ENCODE data around the gene HMGN1. TPM values are rescaled to one million over a fixed set of nuclear protein-coding genes. Genes with fewer than 3 reads are reported as not detected.

HMGN1 gene
- total RNA-seq, 2 experiments from 2014 or later, result 264 to 492 TPM

DNA sequence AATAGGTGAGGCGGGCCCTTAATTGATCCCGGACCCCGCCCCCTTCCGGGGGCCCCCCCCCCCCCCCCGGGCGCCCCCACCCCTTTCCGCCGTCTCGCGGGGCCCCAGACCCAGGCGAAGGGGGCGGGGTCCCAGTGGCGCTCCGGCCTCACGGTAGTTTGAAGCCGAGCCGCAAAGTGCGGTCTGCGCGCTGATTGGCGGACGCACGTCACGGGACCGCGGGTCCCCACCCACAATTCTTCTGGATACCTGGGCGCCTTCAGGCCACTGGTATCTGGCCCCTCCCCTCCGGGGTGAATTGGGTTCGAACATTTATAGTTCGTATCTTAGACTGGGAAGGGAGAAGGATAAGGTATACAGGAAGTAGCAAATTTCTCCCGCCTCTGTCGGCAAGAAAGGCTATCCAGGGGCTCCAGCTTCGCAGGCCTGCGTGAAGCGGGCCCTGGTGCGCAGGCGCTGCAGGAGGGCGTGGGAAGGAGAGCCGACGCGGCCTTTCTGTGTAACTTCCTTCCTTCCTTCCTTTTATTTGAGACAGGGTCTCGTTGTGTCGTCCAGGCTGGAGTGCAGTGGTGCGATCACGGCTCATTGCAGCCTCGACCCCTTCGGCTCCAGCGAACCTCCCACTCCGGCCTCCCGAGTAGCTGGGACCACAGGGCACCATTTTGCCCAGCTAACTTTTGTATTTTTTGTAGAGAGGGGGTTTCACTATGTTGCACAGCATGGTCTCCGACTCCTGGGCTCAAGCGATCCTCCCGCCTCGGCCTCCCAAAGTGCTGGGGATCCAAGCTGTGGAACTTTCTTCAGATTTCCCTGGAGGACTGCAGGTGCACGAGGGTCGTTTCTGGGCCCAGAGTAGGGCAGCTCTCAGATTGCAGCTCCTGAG lies 564 bp upstream of the HMGN1 start:
- POLR2A ChIA-PET, result interaction anchor here (0.6 to 3.8 kb wide), 8 partner anchors 9 to 166 kb away, joined by 3 to 50 read pairs (median 4); partner anchors contain the start of genes BRWD1 and PSMG1
- Histone ChIP-seq H3K9me2 (ENCODE audit: insufficient read depth, low read length) (no peaks in the 10 kb centered on the region), H3K4me1 (ENCODE audit: insufficient read depth, low read length, poor library complexity, severe bottlenecking) (peaks cover 36% of the 10 kb centered on the region), H3K4me2 (ENCODE audit: low read length) (peak overlapping the region; percentile 97), H3K27ac (ENCODE audit: low read depth, low read length, poor library complexity, severe bottlenecking) (peak overlapping the region; percentile 72), H3K9me3 (ENCODE audit: low read length) (no peaks in the 10 kb centered on the region; the same call in 1 of the 2 replicates), H3K4me3 (ENCODE audit: low read depth, low read length, poor library complexity, severe bottlenecking) (peak overlapping the region; percentile 83), H3K36me3 (ENCODE audit: insufficient read depth, low read length) (peaks cover 40% of the 10 kb centered on the region), H2AFZ (ENCODE audit: low read length) (peak overlapping the region; percentile 65), H3K79me2 (ENCODE audit: insufficient read depth, low read depth, low read length) (peaks cover 52% of the 10 kb centered on the region), H4K20me1 (ENCODE audit: insufficient read depth, low read length) (peaks cover 34% of the 10 kb centered on the region)
- CTCF ChIA-PET (ENCODE audit: unreplicated experiment), result interaction anchor here (0.9 kb wide), 1 partner anchor 168 kb away, joined by 4 read pairs; no protein-coding TSS in a partner anchor
- TF ChIP-seq, protein P1, sequence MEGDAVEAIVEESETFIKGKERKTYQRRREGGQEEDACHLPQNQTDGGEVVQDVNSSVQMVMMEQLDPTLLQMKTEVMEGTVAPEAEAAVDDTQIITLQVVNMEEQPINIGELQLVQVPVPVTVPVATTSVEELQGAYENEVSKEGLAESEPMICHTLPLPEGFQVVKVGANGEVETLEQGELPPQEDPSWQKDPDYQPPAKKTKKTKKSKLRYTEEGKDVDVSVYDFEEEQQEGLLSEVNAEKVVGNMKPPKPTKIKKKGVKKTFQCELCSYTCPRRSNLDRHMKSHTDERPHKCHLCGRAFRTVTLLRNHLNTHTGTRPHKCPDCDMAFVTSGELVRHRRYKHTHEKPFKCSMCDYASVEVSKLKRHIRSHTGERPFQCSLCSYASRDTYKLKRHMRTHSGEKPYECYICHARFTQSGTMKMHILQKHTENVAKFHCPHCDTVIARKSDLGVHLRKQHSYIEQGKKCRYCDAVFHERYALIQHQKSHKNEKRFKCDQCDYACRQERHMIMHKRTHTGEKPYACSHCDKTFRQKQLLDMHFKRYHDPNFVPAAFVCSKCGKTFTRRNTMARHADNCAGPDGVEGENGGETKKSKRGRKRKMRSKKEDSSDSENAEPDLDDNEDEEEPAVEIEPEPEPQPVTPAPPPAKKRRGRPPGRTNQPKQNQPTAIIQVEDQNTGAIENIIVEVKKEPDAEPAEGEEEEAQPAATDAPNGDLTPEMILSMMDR (conservative IDR thresholded peaks at IDR 0.05; ENCODE audit: low read length), result no peak
- no peak for TF ChIP-seq EZH2phosphoT487 (IDR thresholded peaks at IDR 0.05; ENCODE audit: borderline replicate concordance, low read depth, low read length)
- peak; percentile 98 for DNase-seq (ENCODE audit: low spot score)
- TSS peak; percentile 93 for BruUV-seq (replicated peaks)
- intact Hi-C loops (cut with micrococcal nuclease; ENCODE audit: unreplicated experiment), result loop anchor here (1.0 to 2.0 kb wide), 4 partner anchors 31 to 167 kb away; partner anchors contain the start of gene PSMG1

DNA sequence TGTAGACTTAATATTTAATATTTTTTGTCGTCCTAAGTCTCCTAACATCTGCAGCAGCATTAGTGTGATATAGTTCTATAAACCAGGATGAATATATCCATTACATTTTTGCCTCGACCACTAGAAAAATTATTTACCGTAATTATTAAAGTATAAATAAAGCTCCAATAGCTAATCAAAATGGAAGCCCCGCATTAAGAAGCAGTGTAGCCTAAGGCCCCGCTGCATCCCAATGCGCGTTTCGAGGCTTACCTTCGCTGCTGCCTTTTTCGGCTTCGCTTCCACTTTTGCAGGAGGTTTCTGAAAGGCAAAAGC lies 891 bp downstream of the HMGN1 start:
- H3K36me3 ChIP-seq (ENCODE audit: insufficient read depth, low read length), result peaks cover 54% of the 10 kb centered on the region
- peaks cover 67% of the 10 kb centered on the region for H3K79me2 ChIP-seq (ENCODE audit: insufficient read depth, low read depth, low read length)
- POLR2A ChIA-PET, result interaction anchor here (0.6 to 3.8 kb wide), 7 partner anchors 10 to 51 kb away, joined by 3 to 50 read pairs (median 6); partner anchors contain the start of gene BRWD1
- H3K4me2 ChIP-seq (ENCODE audit: low read length), result peak overlapping the region; percentile 92
- H4K20me1 ChIP-seq (ENCODE audit: insufficient read depth, low read length), result peaks cover 35% of the 10 kb centered on the region
- no peak overlapping the region for H2AFZ ChIP-seq (ENCODE audit: low read length)
- H3K4me3 ChIP-seq (ENCODE audit: low read depth, low read length, poor library complexity, severe bottlenecking), result peak overlapping the region; percentile 90
- H3K9me2 ChIP-seq (ENCODE audit: insufficient read depth, low read length), result no peaks in the 10 kb centered on the region
- no peaks in the 10 kb centered on the region; the same call in 1 of the 2 replicates for H3K9me3 ChIP-seq (ENCODE audit: low read length)
- H3K4me1 ChIP-seq (ENCODE audit: insufficient read depth, low read length, poor library complexity, severe bottlenecking), result peaks cover 38% of the 10 kb centered on the region
- DNase-seq (ENCODE audit: low spot score), result no peak
- BruUV-seq (replicated peaks), result no TSS peak
- CTCF ChIA-PET (ENCODE audit: unreplicated experiment), result interaction anchor here (0.6 kb wide), 1 partner anchor 93 kb away, joined by 3 read pairs; no protein-coding TSS in a partner anchor
- TF ChIP-seq EZH2phosphoT487 (IDR thresholded peaks at IDR 0.05; ENCODE audit: borderline replicate concordance, low read depth, low read length), result no peak
- TF ChIP-seq, protein P1 (conservative IDR thresholded peaks at IDR 0.05; ENCODE audit: low read length), result no peak
- H3K27ac ChIP-seq (ENCODE audit: low read depth, low read length, poor library complexity, severe bottlenecking), result peak overlapping the region; percentile 79
- intact Hi-C loops (cut with micrococcal nuclease; ENCODE audit: unreplicated experiment), result loop anchor here (1.0 to 2.0 kb wide), 3 partner anchors 33 to 165 kb away; partner anchors contain the start of gene PSMG1

Data from OCI-LY7 (cell line).